Measurements from ENCODE around the gene MRPS31.

- TF ChIP-seq CTCF (IDR thresholded peaks at IDR 0.05) = no peak
- TF ChIP-seq POLR2A (IDR thresholded peaks at IDR 0.05) = no peak
These were observed 78.0 kb downstream of the MRPS31 start for GRCh38 chr13:40692946-40693345.

Measured in thyroid gland (tissue), 4 donors.